ENCODE results near the gene PIAS1. TPM values are rescaled to one million over a fixed set of nuclear protein-coding genes. Genes with fewer than 3 reads are reported as not detected.
"Not testable (repeated sequence)": the region's sequence is repeated elsewhere in the genome, so short reads cannot be mapped to it uniquely, and the experiment has no call there.

Gene PIAS1
- total RNA-seq, 3 donors from 2014 or later (not counting 1 experiment from before 2014, with no cell fraction given) = 94.7 to 103 (median 99.2) TPM

DNA sequence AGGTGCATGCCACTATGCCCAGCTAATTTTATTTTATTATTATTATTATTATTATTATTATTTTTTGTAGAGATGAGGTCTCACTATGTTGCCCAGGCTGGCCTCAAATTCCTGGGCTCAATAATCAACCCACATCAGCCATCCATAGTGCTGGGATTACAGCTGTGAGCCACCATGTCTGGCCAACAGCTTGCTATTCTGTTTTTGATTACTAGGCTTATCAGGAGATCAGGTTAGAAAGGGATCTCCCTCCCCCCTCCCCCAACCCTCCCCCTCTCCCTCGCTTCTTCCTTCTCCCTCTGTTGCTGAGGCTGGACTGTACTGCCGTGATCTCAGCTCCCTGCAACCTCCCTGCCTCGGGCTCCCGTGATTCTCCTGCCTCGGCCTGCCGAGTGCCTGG lies 166.9 kb downstream of the PIAS1 start:
- Histone ChIP-seq H3K36me3 (ENCODE audit: control insufficient read depth, insufficient read depth, low read length) (peaks cover 4% of the 10 kb centered on the region), H3K9me3 (ENCODE audit: control insufficient read depth, insufficient read depth, low read length) (no peaks in the 10 kb centered on the region), H3K4me3 (ENCODE audit: low read length) (no peak overlapping the region), H3K27ac (ENCODE audit: low read length) (no peak overlapping the region), H3K4me1 (ENCODE audit: control insufficient read depth, insufficient read depth, low read length) (no peaks in the 10 kb centered on the region), H3K27me3 (ENCODE audit: control insufficient read depth, insufficient read depth, low read length) (no peaks in the 10 kb centered on the region)
- Mint-ChIP-seq H3K27me3 (ENCODE audit: low read depth in 2 of 2) (no peaks in the 10 kb centered on the region), H3K4me1 (peaks cover 9 to 14% of the 10 kb centered on the region in 2 donors), H3K9me3 (no peaks in the 10 kb centered on the region), H3K4me3 (no peak overlapping the region), H3K27ac (no peak overlapping the region), H3K36me3 (no peaks in the 10 kb centered on the region)
- 94% methylated on average over 5 of the region's 6 CpGs for WGBS (ENCODE audit: insufficient coverage)
- TF ChIP-seq, protein P1, sequence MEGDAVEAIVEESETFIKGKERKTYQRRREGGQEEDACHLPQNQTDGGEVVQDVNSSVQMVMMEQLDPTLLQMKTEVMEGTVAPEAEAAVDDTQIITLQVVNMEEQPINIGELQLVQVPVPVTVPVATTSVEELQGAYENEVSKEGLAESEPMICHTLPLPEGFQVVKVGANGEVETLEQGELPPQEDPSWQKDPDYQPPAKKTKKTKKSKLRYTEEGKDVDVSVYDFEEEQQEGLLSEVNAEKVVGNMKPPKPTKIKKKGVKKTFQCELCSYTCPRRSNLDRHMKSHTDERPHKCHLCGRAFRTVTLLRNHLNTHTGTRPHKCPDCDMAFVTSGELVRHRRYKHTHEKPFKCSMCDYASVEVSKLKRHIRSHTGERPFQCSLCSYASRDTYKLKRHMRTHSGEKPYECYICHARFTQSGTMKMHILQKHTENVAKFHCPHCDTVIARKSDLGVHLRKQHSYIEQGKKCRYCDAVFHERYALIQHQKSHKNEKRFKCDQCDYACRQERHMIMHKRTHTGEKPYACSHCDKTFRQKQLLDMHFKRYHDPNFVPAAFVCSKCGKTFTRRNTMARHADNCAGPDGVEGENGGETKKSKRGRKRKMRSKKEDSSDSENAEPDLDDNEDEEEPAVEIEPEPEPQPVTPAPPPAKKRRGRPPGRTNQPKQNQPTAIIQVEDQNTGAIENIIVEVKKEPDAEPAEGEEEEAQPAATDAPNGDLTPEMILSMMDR (IDR thresholded peaks at IDR 0.05) = no peak
- ATAC-seq (no peak), DNase-seq (no peak)
- intact Hi-C loops (cut with micrococcal nuclease) = no loop called here

DNA sequence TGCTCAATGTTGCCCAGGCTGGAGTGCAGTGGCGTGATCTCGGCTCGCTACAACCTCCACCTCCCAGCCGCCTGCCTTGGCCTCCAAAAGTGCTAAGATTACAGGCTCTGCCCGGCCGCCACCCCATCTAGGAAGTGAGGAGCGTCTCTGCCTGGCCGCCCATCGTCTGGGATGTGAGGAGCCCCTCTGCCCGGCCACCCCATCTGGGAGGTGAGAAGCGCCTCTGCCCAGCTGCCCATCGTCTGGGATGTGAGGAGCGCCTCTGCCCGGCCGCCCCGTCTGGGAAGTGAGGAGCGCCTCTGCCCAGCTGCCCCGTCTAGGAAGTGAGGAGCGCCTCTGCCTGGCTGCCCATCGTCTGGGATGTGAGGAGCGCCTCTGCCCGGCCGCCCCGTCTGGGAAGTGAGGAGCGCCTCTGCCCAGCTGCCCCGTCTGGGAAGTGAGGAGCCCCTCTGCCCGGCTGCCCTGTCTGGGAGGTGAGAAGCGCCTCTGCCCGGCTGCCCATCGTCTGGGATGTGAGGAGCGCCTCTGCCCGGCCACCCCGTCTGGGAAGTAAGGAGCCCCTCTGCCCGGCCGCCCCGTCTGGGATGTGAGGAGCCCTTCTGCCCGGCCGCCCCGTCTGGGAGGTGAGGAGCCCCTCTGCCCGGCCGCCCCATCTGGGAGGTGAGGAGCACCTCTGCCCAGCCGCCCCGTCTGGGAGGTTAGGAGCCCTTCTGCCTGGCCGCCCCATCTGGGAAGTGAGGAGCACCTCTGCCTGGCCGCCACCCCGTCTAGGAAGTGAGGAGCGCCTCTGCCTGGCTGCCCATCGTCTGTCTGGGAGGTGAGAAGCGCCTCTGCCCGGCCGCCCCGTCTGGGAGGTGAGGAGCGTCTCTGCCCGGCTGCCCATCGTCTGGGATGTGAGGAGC lies 167.7 kb downstream of the PIAS1 start:
- H3K4me3 Mint-ChIP-seq; H3K9me3 ChIP-seq (ENCODE audit: control insufficient read depth, insufficient read depth, low read length); H3K27me3 ChIP-seq (ENCODE audit: control insufficient read depth, insufficient read depth, low read length); ATAC-seq; H3K27ac ChIP-seq (ENCODE audit: low read length); H3K27me3 Mint-ChIP-seq (ENCODE audit: low read depth in 2 of 2); H3K36me3 Mint-ChIP-seq; H3K4me3 ChIP-seq (ENCODE audit: low read length); H3K27ac Mint-ChIP-seq; intact Hi-C loops (cut with micrococcal nuclease); H3K4me1 Mint-ChIP-seq; H3K36me3 ChIP-seq (ENCODE audit: control insufficient read depth, insufficient read depth, low read length); H3K4me1 ChIP-seq (ENCODE audit: control insufficient read depth, insufficient read depth, low read length); H3K9me3 Mint-ChIP-seq: not testable (repeated sequence)
- 90% methylated on average over 52 of the region's 55 CpGs for WGBS (ENCODE audit: insufficient coverage)
- DNase-seq = peak in 1 of 2 donors; percentile 0

DNA sequence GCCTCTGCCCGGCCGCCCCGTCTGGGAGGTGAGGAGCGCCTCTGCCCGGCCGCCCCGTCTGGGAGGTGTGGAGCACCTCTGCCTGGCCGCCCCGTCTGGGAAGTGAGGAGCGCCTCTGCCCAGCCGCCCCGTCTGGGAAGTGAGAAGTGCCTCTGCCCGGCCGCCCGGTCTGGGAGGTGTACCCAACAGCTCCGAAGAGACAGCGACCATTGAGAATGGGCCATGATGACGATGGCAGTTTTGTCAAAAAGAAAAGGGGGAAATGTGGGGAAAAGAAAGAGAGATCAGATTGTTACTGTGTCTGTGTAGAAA lies 168.3 kb downstream of the PIAS1 start:
- H3K36me3 Mint-ChIP-seq; H3K27me3 ChIP-seq (ENCODE audit: control insufficient read depth, insufficient read depth, low read length); DNase-seq; H3K9me3 ChIP-seq (ENCODE audit: control insufficient read depth, insufficient read depth, low read length); ATAC-seq; intact Hi-C loops (cut with micrococcal nuclease); H3K4me3 ChIP-seq (ENCODE audit: low read length); H3K4me1 ChIP-seq (ENCODE audit: control insufficient read depth, insufficient read depth, low read length); H3K4me3 Mint-ChIP-seq; H3K27ac ChIP-seq (ENCODE audit: low read length); H3K9me3 Mint-ChIP-seq; H3K27me3 Mint-ChIP-seq (ENCODE audit: low read depth in 2 of 2); H3K36me3 ChIP-seq (ENCODE audit: control insufficient read depth, insufficient read depth, low read length); H3K27ac Mint-ChIP-seq: not testable (repeated sequence)
- H3K4me1 Mint-ChIP-seq = peaks cover 9 to 11% of the 10 kb centered on the region in 2 donors
- 97% methylated on average over 15 of the region's 18 CpGs for WGBS (ENCODE audit: insufficient coverage)

DNA sequence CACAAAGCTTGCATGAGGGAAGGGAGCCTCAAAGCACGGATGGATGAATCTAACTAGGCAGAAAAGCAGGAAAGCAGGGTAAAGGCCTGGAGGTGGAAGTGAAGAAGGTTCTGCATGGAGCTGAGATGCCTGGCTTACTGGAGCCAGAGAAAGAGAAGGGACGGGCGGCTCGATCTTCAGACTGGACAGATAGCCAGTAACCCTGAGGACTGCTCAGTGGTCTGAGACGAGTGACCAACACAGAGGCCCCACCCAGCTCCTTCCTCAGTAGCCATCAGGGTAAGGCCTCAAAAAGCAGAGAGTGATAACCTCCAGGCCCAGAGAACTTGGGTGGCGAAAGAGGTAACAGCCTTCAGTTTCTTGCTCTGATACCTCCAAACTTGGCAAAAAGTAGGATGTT lies 169.1 kb downstream of the PIAS1 start:
- TF ChIP-seq, protein P1 (IDR thresholded peaks at IDR 0.05) = no peak
- no peak overlapping the region for H3K27ac Mint-ChIP-seq

More for the DNA sequence above, 169.1 kb downstream of the PIAS1 start:
- ATAC-seq (no peak), DNase-seq (no peak)
- no peak overlapping the region for H3K4me3 Mint-ChIP-seq
- H3K36me3 Mint-ChIP-seq = no peaks in the 10 kb centered on the region
- no peaks in the 10 kb centered on the region for H3K27me3 Mint-ChIP-seq (ENCODE audit: low read depth in 2 of 2)
- no peaks in the 10 kb centered on the region for H3K9me3 ChIP-seq (ENCODE audit: control insufficient read depth, insufficient read depth, low read length)
- no peak overlapping the region for H3K4me3 ChIP-seq (ENCODE audit: low read length)
- H3K27ac ChIP-seq (ENCODE audit: low read length) = no peak overlapping the region
- WGBS (ENCODE audit: insufficient coverage) = 93% methylated on average over 6 of the region's 6 CpGs
- H3K9me3 Mint-ChIP-seq = no peaks in the 10 kb centered on the region
- intact Hi-C loops (cut with micrococcal nuclease) = no loop called here
- H3K36me3 ChIP-seq (ENCODE audit: control insufficient read depth, insufficient read depth, low read length) = no peaks in the 10 kb centered on the region
- peaks cover 6% of the 10 kb centered on the region for H3K4me1 ChIP-seq (ENCODE audit: control insufficient read depth, insufficient read depth, low read length)
- H3K27me3 ChIP-seq (ENCODE audit: control insufficient read depth, insufficient read depth, low read length) = no peaks in the 10 kb centered on the region
- H3K4me1 Mint-ChIP-seq = peaks cover 15 to 19% of the 10 kb centered on the region in 2 donors
